Activated T-cell treated with anti-CD3 and anti-CD28 coated beads for 24 hours (primary cell): ENCODE data around the gene MTFR2.
"Not testable (repeated sequence)": the region's sequence is repeated elsewhere in the genome, so short reads cannot be mapped to it uniquely, and the experiment has no call there.

Experiments used
- DNase-seq: peaks from one replicate; pipeline ENCODE4 v3.0.0-alpha.2; 2020; ENCODE audit warnings: low read depth

MTFR2 gene

DNA sequence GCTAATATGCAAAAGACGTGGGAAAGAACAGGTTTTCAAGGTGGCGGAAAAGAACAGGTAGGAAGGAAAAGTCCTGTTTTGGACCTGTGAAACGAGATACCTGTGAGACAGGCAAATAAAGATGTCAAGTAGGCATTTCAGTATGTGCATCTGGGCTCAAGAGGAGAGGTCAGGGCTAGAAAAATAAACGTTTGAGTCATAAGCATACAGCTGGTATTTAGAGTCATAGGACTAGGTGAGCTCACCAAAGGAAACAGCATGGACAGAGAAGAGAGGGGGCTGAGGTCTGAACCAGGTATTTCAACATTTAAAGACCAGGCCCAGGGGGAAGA, 14.9 kb downstream of the MTFR2 start:
- DNase-seq: no peak

- DNase-seq: no peak
These were observed 17.4 kb downstream of the MTFR2 start for GRCh38 chr6:136232701-136233100.

- DNase-seq: no peak
These were observed 19.8 kb downstream of the MTFR2 start for GRCh38 chr6:136230219-136230853.

- DNase-seq: no peak
These were observed 21.3 kb downstream of the MTFR2 start for GRCh38 chr6:136228814-136229213.

DNA sequence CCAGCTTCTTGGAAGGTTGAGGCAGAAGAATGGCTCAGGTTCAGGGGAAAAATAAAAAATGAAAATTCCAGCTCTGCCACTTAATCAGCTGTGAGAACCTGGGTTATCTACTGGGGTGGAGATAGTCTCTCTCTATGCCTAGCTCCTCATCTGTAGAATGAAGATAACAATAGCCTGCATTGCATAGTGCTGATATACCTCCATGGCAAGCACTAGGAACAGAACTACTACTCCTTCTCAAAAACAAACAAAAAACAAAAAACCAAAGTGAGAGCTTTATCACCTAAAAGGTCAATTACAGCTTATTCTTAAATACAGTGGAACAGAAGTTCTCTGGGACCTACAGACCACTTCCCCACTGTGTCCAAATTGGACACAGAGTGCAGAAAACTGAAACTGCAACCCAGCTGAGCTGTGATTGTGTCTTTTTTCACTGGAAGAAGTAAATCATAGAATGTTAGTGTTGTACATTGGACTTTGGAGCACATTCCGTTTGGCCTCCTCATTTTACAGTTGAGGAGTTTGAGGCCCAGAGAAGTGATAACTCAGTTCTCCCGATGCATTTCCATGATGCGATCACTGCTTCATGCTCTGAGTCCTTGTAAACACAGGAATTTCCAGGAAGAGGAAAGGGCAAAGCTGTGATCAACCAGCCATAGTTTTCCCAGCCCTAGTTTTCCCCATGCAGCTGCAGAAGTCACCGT, 23.3 kb downstream of the MTFR2 start:
- no peak for DNase-seq

DNA sequence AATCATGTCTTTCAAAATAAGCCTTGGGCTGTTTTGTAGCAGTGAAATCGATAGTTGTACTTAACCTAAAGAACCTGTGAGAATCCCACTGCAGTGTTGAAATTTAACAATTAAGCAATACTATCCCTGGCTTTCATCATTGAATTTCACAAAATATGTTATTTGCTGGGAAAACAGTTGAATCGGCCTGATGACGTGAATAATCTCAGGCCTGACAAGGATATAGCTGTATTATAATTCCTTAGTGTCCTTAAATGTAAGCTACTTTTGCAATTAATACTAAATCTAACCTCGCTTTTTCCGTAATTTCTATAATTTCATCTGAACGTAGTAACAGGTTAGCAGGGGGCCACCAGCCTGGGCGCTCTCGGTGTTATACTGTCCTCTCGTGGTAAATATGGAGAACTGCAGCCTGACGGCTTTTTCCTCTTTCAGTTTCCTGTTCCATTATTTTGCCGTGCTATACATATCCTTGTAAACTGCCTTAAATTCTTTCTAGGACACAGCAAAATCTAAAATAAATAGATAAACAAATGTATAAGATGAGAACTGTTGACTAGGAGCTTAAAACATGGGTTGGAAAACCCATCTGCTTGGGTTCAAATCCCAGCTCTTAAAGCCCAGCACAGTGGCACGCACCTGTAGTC, 24.0 kb downstream of the MTFR2 start:
- DNase-seq: peak; percentile 37

DNA sequence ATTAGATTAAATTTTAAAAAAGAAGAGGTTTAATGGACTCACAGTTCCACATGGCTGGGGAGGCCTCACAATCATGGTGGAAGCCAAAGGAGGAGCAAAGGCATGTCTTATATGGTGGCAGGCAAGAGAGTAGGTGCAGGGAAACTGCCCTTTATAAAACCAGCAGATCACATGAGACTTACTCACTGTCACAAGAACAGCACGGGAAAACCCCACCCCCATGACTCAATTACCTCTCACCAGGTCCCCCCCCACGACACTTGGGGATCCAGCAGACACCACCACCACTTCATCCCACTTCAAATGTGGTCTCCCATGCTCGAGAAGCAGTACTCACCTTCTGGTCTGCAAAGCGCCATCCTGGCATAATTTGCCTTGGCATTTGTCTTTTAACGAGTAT, 24.6 kb downstream of the MTFR2 start:
- DNase-seq: peak; percentile 33

GRCh38 chr6:136224974-136225373, 25.1 kb downstream of the MTFR2 start:
- DNase-seq: not testable (repeated sequence)

GRCh38 chr6:136216503-136217401, 33.4 kb downstream of the MTFR2 start:
- DNase-seq: no peak

GRCh38 chr6:136213853-136214252, 36.3 kb downstream of the MTFR2 start:
- no peak for DNase-seq

DNA sequence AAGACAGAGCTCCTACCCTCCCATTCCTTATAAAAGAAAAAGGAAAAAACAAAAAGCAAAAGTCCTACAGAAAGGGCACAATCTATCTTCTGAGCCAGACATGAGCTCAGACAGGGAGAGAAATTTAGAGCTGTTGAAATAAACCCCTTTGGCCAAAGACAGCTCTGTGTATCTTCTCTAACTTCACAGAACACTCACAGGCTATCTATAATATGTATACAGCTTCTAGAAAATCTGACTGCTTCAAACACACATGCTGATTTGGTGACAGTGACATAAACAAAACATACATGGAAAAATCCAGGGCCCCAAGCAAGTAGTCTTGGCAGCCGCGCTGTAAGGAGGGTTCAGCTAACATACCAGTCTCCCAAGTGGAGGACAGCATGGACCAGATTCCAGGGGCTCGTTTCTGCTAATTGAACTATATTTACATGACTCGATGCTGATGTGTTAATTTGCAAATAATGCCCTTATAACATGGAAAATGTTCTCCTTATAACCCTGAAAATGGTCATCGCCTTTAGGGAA, 37.0 kb downstream of the MTFR2 start:
- DNase-seq: no peak

DNA sequence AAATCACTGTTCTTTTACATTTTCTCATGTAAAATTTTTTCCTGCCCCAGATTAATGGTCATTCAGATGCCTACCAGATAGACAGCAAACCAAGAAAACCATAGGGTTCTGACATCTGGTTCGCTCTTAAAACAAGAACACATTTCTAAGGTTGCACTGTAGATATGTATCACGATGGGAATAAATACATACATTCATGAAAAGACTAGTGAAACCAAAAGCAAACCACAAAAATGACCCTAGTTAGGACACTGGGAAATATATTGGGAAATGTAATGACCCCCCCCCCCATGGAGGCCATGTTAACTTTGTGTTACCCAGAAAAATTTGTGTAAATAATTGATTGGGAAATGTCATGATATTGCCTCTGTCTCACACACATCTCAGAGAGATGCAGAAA, 37.5 kb downstream of the MTFR2 start:
- DNase-seq: no peak

DNA sequence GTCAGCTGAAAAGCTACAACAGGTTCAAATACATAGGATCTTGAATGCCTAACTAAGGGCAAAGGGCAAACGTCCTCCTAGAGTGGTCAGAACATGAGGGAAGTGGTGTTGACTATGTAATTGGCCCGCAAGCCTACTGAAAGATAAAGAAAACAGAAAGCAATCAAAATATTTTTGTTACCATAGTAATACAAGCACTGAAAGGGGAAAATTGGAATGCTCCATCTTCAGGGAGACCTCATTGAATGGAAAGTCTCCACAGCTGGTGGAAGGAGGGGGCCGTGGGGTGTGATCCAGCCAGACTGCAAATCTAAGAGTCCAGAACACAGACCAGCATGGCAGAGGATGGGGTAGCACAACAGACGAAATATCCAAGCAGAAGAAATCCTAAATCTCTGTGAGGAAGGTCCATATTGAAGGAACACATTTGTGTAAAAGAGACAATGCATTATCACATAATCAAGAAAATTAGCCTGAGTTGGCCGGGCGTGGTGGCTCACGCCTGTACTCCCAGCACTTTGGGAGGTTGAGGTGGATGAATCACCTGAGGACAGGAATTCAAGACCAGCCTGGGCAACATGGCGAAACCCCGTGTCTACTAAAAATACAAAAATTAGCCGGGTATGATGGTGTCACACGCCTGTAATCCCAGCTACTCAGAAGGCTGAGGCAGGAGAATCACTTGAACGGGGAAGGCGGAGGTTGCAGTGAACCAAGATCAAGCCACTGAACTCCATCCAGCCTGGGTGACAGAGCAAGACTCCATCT, 39.5 kb downstream of the MTFR2 start:
- no peak for DNase-seq

DNA sequence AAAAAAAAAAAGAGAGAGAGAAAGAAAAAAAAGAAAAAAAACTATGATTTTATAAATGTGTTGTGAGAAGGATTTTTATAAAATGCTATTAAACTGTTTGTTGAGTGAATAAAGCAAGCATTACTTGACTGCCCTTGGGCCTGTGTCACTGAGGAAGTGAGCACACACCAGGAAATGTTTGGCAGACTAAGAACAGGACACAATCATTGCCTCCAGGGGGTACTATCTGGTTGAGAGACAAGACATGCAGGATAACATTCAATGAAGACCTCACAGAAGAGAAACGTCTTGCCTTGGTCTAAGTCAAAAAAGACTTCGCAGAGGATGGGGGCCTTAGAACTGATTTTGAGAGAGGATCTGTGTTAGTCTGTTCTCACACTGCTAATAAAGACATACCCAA, 40.6 kb downstream of the MTFR2 start:
- no peak for DNase-seq

DNA sequence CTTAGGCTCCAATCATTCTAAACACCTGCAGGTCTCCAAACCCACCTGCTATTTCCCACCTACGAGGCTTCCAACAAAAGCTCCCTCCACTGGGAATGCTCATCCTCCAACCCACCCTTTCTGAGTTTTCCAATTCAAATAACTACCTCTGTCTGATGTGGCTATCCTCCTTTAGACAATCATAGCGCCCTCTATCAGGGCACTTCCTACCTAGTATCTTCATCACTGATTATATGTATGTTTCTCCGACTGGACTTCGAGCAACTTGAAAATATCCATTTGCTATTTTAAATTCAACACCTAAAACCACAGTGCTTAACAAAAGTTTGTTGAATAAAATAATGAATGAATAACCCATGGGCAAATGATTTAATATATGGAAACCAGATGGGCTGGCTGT, 41.3 kb downstream of the MTFR2 start:
- no peak for DNase-seq

DNA sequence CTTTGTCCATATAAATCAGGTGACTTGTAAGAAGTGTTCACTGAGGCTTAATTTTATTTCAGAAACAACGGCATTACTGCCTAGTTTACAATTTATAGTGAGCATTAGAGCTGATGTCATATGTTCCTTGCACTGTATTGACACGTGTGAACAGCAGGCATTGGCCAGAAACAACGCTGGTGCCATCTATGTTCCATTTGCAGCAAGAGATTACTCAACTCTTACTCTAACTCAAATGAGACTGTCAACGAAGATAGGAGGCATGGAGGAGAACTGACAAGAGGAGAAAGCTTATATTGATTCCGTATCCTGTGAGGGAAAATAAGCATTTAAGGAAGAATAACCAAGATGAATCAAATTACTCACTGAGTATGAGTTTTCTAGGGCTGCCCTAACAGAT, 48.4 kb downstream of the MTFR2 start:
- no peak for DNase-seq

DNA sequence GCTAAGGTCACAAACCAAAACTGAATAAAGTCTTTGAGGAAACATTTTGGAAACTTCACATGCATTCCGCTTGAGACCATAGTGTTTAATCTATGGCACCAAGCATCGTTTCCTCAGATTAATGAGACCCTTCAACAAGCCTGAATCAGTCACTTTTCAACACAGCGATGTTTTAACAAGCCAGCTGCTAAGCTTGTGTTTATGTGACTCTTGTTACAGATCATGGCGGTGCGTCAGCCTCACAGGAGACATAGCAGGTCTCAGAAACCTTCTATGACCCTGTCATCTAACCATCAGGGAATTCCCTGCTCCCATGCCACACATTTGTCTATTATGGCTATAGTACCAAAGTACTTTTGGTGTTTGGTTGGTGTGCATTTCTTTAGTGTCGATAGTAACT, 57.2 kb downstream of the MTFR2 start:
- no peak for DNase-seq

DNA sequence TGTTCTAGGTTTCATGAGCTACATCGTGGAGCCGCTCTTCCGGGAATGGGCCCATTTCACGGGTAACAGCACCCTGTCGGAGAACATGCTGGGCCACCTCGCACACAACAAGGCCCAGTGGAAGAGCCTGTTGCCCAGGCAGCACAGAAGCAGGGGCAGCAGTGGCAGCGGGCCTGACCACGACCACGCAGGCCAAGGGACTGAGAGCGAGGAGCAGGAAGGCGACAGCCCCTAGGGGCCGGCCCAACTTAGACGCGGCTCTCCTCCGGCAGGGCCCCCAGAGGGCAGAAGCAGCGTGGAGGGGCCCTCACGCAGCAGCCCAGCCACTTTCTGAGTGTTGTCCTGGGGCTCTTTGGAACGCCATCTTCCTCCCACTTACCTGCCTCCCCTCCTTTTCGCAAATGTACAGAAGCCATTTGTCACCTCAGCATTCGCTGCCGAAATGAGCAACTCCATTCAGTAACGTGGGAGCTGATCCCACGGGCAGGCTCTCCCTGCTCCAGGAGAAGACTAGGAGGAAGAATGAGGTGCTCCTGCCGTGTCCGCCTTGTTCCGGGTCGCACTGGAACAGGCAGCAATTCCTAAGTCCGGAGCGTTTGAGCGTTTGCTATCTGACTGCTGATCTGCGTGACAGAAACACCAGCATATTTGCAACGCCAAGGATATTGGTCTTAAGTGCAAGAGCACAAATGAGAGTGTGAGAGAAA, 58.4 kb downstream of the MTFR2 start:
- DNase-seq: no peak

GRCh38 chr6:136189104-136189503, 61.0 kb downstream of the MTFR2 start:
- DNase-seq: no peak

DNA sequence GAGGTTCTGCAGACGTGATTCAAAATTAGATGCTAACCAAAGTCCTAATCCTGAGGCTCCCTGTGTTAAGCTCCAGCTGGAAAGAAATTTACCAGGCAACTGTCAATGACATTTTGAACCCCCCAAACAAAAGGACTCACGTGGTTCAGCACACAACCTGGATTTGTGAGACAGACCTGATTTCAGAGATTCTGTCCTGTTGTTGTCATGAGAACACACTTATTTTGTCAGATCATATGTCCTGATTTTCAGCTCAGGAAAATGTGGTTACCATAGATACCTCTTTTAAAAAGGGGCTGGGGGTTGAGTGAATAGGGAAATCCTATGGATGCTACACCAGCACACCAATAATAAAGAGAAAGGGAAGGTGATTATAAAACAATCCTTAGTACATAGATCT, 61.6 kb downstream of the MTFR2 start:
- no peak for DNase-seq

- DNase-seq: no peak
These were observed 63.7 kb downstream of the MTFR2 start for GRCh38 chr6:136186363-136186762.
